ENCODE results near the gene OSBPL2. TPM values are rescaled to one million over a fixed set of nuclear protein-coding genes. Genes with fewer than 3 reads are reported as not detected.
A peak's percentile ranks its signal among the peaks of the same experiment; 100 is the strongest.

OSBPL2 gene
- total RNA-seq, 1 experiment from 2014 or later = 115 TPM

DNA sequence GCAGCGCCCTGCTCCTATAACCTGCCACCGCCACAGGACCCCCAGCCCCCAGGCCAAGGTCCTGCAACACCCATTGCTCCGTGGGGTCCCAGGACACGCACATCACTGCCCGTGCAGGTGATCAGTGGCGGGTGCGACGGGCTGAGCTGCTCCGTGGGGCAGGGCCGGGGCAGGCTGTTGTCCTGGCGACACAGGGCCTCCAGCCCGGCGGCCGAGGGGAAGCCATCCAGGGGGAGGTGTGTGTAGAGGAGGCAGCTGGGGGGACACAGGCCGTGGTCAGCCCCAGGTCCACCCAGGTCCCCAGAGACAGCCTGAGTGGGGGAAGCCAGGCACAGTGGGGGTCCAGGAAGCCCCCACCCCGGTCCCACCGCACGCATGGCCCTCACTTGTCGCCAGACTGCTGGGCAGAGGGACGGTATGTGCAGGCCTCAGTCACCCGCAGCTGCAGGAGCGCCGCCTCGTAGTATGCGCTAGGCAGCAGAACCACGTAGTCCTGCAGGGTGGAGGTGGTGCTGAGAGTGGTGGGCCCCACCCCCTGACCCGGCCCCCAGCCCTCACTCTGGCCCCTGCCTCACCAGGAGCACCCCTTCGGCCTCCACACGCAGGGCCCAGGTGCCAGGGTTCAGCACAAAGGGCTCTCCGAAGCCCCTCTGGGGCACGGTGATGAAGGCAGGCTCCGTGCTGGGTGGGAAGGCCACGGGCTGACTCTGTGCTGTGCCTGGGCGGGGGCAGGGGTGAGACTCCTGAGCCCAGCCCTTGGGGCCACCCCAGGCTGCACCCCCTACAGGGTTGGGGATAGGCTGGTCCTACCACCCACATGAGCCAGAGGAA lies 94.9 kb downstream of the OSBPL2 start:
- Mint-ChIP-seq H3K27ac (ENCODE audit: unreplicated experiment) (no peak overlapping the region), H3K9me3 (ENCODE audit: low read depth, unreplicated experiment) (no peaks in the 10 kb centered on the region), H3K27me3 (ENCODE audit: unreplicated experiment) (no peaks in the 10 kb centered on the region), H3K4me3 (ENCODE audit: low read depth, unreplicated experiment) (no peak overlapping the region), H3K36me3 (ENCODE audit: insufficient read depth, unreplicated experiment) (peaks cover 87% of the 10 kb centered on the region), H3K4me1 (ENCODE audit: low read depth, unreplicated experiment) (no peaks in the 10 kb centered on the region)
- intact Hi-C loops (cut with micrococcal nuclease; ENCODE audit: unreplicated experiment) = no loop called here
- no peak for DNase-seq
- TF ChIP-seq, protein P1, sequence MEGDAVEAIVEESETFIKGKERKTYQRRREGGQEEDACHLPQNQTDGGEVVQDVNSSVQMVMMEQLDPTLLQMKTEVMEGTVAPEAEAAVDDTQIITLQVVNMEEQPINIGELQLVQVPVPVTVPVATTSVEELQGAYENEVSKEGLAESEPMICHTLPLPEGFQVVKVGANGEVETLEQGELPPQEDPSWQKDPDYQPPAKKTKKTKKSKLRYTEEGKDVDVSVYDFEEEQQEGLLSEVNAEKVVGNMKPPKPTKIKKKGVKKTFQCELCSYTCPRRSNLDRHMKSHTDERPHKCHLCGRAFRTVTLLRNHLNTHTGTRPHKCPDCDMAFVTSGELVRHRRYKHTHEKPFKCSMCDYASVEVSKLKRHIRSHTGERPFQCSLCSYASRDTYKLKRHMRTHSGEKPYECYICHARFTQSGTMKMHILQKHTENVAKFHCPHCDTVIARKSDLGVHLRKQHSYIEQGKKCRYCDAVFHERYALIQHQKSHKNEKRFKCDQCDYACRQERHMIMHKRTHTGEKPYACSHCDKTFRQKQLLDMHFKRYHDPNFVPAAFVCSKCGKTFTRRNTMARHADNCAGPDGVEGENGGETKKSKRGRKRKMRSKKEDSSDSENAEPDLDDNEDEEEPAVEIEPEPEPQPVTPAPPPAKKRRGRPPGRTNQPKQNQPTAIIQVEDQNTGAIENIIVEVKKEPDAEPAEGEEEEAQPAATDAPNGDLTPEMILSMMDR (IDR thresholded peaks at IDR 0.05; ENCODE audit: unreplicated experiment) = no peak
- TSS peak; percentile 43 for BruUV-seq (replicated peaks)
- CTCF ChIA-PET = no interaction called here

DNA sequence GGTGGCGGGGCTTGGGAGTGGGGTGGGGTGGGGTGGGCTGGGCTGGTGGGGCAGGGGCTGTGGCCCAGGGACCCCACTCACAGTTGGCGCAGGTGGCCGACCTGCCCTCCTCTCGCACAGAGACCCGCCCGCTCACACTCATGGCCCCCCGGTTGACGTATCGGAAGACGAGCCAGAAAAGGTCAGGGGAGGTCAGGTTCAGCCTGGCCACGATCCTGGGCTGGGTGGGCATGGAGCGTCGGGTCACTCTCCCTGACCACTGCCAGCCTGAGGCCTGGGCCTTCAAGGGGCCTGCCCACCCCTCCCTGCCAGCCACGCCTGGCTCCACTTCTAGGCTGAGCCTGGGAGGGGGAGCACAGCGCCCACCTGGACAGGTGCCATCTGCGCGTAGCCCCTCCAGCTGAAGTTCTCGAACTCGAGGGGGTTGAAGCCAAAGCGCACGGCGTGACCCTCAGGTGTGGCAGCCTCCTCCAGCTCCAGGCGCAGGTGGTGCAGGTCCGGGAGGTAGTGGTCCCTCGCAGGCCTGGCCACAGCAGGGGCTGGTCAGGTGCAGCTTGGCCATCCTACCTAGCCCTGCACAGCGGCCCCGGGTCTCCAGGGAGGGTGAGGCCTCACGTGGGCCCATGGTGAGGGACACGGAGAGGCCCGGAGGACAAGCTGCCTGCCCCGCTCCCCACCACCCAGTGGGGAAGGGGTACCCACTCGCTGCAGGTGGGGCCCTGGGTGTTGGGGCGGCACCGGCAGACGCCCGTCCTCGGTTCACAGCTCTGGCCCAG lies 95.7 kb downstream of the OSBPL2 start:
- H3K4me3 Mint-ChIP-seq (ENCODE audit: low read depth, unreplicated experiment) = no peak overlapping the region
- CTCF ChIA-PET = no interaction called here
- H3K27me3 Mint-ChIP-seq (ENCODE audit: unreplicated experiment) = no peaks in the 10 kb centered on the region
- DNase-seq = no peak
- H3K9me3 Mint-ChIP-seq (ENCODE audit: low read depth, unreplicated experiment) = no peaks in the 10 kb centered on the region
- BruUV-seq (replicated peaks) = no TSS peak
- H3K4me1 Mint-ChIP-seq (ENCODE audit: low read depth, unreplicated experiment) = no peaks in the 10 kb centered on the region
- H3K36me3 Mint-ChIP-seq (ENCODE audit: insufficient read depth, unreplicated experiment) = peaks cover 87% of the 10 kb centered on the region
- no peak overlapping the region for H3K27ac Mint-ChIP-seq (ENCODE audit: unreplicated experiment)
- TF ChIP-seq, protein P1 (IDR thresholded peaks at IDR 0.05; ENCODE audit: unreplicated experiment) = no peak
- intact Hi-C loops (cut with micrococcal nuclease; ENCODE audit: unreplicated experiment) = no loop called here

GRCh38 chr20:62334881-62335280 lies 96.6 kb downstream of the OSBPL2 start:
- no peak for DNase-seq
- H3K9me3 Mint-ChIP-seq (ENCODE audit: low read depth, unreplicated experiment) = no peaks in the 10 kb centered on the region
- H3K27ac Mint-ChIP-seq (ENCODE audit: unreplicated experiment) = no peak overlapping the region
- H3K36me3 Mint-ChIP-seq (ENCODE audit: insufficient read depth, unreplicated experiment) = peaks cover 87% of the 10 kb centered on the region
- BruUV-seq (replicated peaks) = no TSS peak
- intact Hi-C loops (cut with micrococcal nuclease; ENCODE audit: unreplicated experiment) = no loop called here
- no peak overlapping the region for H3K4me3 Mint-ChIP-seq (ENCODE audit: low read depth, unreplicated experiment)
- TF ChIP-seq, protein P1 (IDR thresholded peaks at IDR 0.05; ENCODE audit: unreplicated experiment) = no peak
- H3K4me1 Mint-ChIP-seq (ENCODE audit: low read depth, unreplicated experiment) = no peaks in the 10 kb centered on the region
- CTCF ChIA-PET = no interaction called here
- no peaks in the 10 kb centered on the region for H3K27me3 Mint-ChIP-seq (ENCODE audit: unreplicated experiment)

- Mint-ChIP-seq H3K9me3 (ENCODE audit: low read depth, unreplicated experiment) (no peaks in the 10 kb centered on the region), H3K4me3 (ENCODE audit: low read depth, unreplicated experiment) (no peak overlapping the region), H3K27ac (ENCODE audit: unreplicated experiment) (no peak overlapping the region), H3K4me1 (ENCODE audit: low read depth, unreplicated experiment) (no peaks in the 10 kb centered on the region), H3K27me3 (ENCODE audit: unreplicated experiment) (no peaks in the 10 kb centered on the region), H3K36me3 (ENCODE audit: insufficient read depth, unreplicated experiment) (peaks cover 87% of the 10 kb centered on the region)
- CTCF ChIA-PET = no interaction called here
- TF ChIP-seq, protein P1 (IDR thresholded peaks at IDR 0.05; ENCODE audit: unreplicated experiment) = no peak
- intact Hi-C loops (cut with micrococcal nuclease; ENCODE audit: unreplicated experiment) = no loop called here
- no peak for DNase-seq
- BruUV-seq (replicated peaks) = no TSS peak
Observed at GRCh38 chr20:62335532-62335931, 97.2 kb downstream of the OSBPL2 start.

All from Calu3 (cell line).